Epithelial cell of esophagus (primary cell): ENCODE data around the gene SLC25A17.
"Not testable (repeated sequence)": the region's sequence is repeated elsewhere in the genome, so short reads cannot be mapped to it uniquely, and the experiment has no call there.

Experiments used
- DNase-seq: peaks from one replicate; pipeline ENCODE4 v3.0.0; 2010; ENCODE audit warnings: low read depth
- H3K4me3 ChIP-seq: 2 replicates; pipeline ENCODE4 v1.5.1; 2011; ENCODE audit warnings: mild to moderate bottlenecking, low read length, control low read depth
- CTCF ChIP-seq: IDR thresholded peaks from 2 replicates; pipeline ENCODE4 v1.5.1; 2011; ENCODE audit warnings: low read depth, mild to moderate bottlenecking, low read length, control low read depth, inconsistent platforms; ENCODE audit not compliant: insufficient read depth; ENCODE audit errors: missing control alignments

Gene SLC25A17

GRCh38 chr22:40855979-40856512 lies 36.9 kb upstream of the SLC25A17 start:
- H3K4me3 ChIP-seq: peak overlapping the region; percentile 96
- peak; percentile 25 for DNase-seq
- TF ChIP-seq CTCF: no peak

- no peak for TF ChIP-seq CTCF
- peak; percentile 45 for DNase-seq
- H3K4me3 ChIP-seq: peak overlapping the region; percentile 96
Observed at GRCh38 chr22:40855071-40855978, 36.2 kb upstream of the SLC25A17 start.

- H3K4me3 ChIP-seq: peak overlapping the region; percentile 13
- DNase-seq: peak; percentile 5
- TF ChIP-seq CTCF: no peak
Observed at GRCh38 chr22:40853961-40854360, 34.8 kb upstream of the SLC25A17 start.

GRCh38 chr22:40853333-40853732 lies 34.2 kb upstream of the SLC25A17 start:
- H3K4me3 ChIP-seq: no peak overlapping the region
- no peak for TF ChIP-seq CTCF
- DNase-seq: no peak

GRCh38 chr22:40845816-40846215 lies 26.7 kb upstream of the SLC25A17 start:
- not testable (repeated sequence) for DNase-seq

GRCh38 chr22:40844951-40845350 lies 25.8 kb upstream of the SLC25A17 start:
- DNase-seq: no peak
- no peak overlapping the region for H3K4me3 ChIP-seq
- no peak for TF ChIP-seq CTCF

More at GRCh38 chr22:40845816-40846215, 26.7 kb upstream of the SLC25A17 start:
- not testable (repeated sequence) for H3K4me3 ChIP-seq

GRCh38 chr22:40838486-40838885 lies 19.3 kb upstream of the SLC25A17 start:
- no peak for TF ChIP-seq CTCF
- no peak for DNase-seq
- no peak overlapping the region for H3K4me3 ChIP-seq
